ENCODE measurements around the gene TCAF1. TPM values are rescaled to one million over a fixed set of nuclear protein-coding genes. Genes with fewer than 3 reads are reported as not detected.
A peak's percentile ranks its signal among the peaks of the same experiment; 100 is the strongest.

TCAF1 gene
- total and polyA plus RNA-seq, 2 donors from 2014 or later: 12.2 to 37.2 TPM

- Histone ChIP-seq H3K4me3 (ENCODE audit: low read length in 3 of 3) (no peak within 1 kb of the TSS), H3K27me3 (ENCODE audit: control insufficient read depth, insufficient read depth, low read length) (no peaks in the 10 kb centered on the region), H3K27ac (ENCODE audit: low read depth in 2 of 2, low read length in 2 of 2) (no peak within 1 kb of the TSS), H3K9me3 (ENCODE audit: control insufficient read depth in 2 of 3, insufficient read depth in 1 of 3, low read length in 3 of 3) (peaks cover 0 to 6% (median 0%) of the 10 kb centered on the region in 3 donors), H3K9ac (ENCODE audit: low read length in 3 of 3) (no peak within 1 kb of the TSS), H3K36me3 (ENCODE audit: control insufficient read depth in 2 of 3, insufficient read depth in 3 of 3, low read length in 3 of 3) (no peaks in the 10 kb centered on the region), H3K4me1 (ENCODE audit: control insufficient read depth in 2 of 3, insufficient read depth in 2 of 3, low read depth in 1 of 3, low read length in 3 of 3) (no peaks in the 10 kb centered on the region)
- intact Hi-C loops (cut with DNase I): no loop called here
- no peak for TF ChIP-seq CTCF (IDR thresholded peaks at IDR 0.05; ENCODE audit: borderline replicate concordance, extremely low read depth, insufficient read depth)
- FAIRE-seq (no peak), DNase-seq (peak in 2 of 5 donors; percentile 5 to 12)
Observed at GRCh38 chr7:143934526-143935325, 32.8 kb upstream of the TCAF1 start, which contains the start of gene OR2F2. OR2F2 (plus strand) TSS chr7:143935233; CDS start chr7:143935233, 0 bp downstream.

GRCh38 chr7:143931739-143932138, 29.8 kb upstream of the TCAF1 start:
- Histone ChIP-seq H3K9ac (ENCODE audit: low read length in 3 of 3) (no peak overlapping the region), H3K4me3 (ENCODE audit: low read length in 3 of 3) (no peak overlapping the region), H3K27ac (ENCODE audit: low read depth in 2 of 2, low read length in 2 of 2) (no peak overlapping the region), H3K4me1 (ENCODE audit: control insufficient read depth in 2 of 3, insufficient read depth in 2 of 3, low read depth in 1 of 3, low read length in 3 of 3) (no peaks in the 10 kb centered on the region), H3K9me3 (ENCODE audit: control insufficient read depth in 2 of 3, insufficient read depth in 1 of 3, low read length in 3 of 3) (peaks cover 0 to 6% (median 0%) of the 10 kb centered on the region in 3 donors), H3K27me3 (ENCODE audit: control insufficient read depth, insufficient read depth, low read length) (no peaks in the 10 kb centered on the region), H3K36me3 (ENCODE audit: control insufficient read depth in 2 of 3, insufficient read depth in 3 of 3, low read length in 3 of 3) (no peaks in the 10 kb centered on the region)
- DNase-seq: no peak
- intact Hi-C loops (cut with DNase I): no loop called here
- TF ChIP-seq CTCF (IDR thresholded peaks at IDR 0.05; ENCODE audit: borderline replicate concordance, extremely low read depth, insufficient read depth): no peak
- FAIRE-seq: no peak

GRCh38 chr7:143929224-143929920, 27.4 kb upstream of the TCAF1 start:
- H3K9ac ChIP-seq (ENCODE audit: low read length in 3 of 3): no peak overlapping the region
- H3K27me3 ChIP-seq (ENCODE audit: control insufficient read depth, insufficient read depth, low read length): no peaks in the 10 kb centered on the region
- no peak overlapping the region for H3K27ac ChIP-seq (ENCODE audit: low read depth in 2 of 2, low read length in 2 of 2)
- H3K9me3 ChIP-seq (ENCODE audit: control insufficient read depth in 2 of 3, insufficient read depth in 1 of 3, low read length in 3 of 3): peaks cover 0 to 3% (median 0%) of the 10 kb centered on the region in 3 donors
- DNase-seq: no peak
- no peak for FAIRE-seq
- intact Hi-C loops (cut with DNase I): no loop called here
- H3K4me3 ChIP-seq (ENCODE audit: low read length in 3 of 3): no peak overlapping the region
- H3K4me1 ChIP-seq (ENCODE audit: control insufficient read depth in 2 of 3, insufficient read depth in 2 of 3, low read depth in 1 of 3, low read length in 3 of 3): no peaks in the 10 kb centered on the region
- TF ChIP-seq CTCF (IDR thresholded peaks at IDR 0.05; ENCODE audit: borderline replicate concordance, extremely low read depth, insufficient read depth): no peak
- H3K36me3 ChIP-seq (ENCODE audit: control insufficient read depth in 2 of 3, insufficient read depth in 3 of 3, low read length in 3 of 3): no peaks in the 10 kb centered on the region

All from kidney (tissue), 14 donors.